ENCODE data around the gene PLEK2.
A peak's percentile ranks its signal among the peaks of the same experiment; 100 is the strongest.
"Not testable (repeated sequence)": the region's sequence is repeated elsewhere in the genome, so short reads cannot be mapped to it uniquely, and the experiment has no call there.

Gene PLEK2

DNA sequence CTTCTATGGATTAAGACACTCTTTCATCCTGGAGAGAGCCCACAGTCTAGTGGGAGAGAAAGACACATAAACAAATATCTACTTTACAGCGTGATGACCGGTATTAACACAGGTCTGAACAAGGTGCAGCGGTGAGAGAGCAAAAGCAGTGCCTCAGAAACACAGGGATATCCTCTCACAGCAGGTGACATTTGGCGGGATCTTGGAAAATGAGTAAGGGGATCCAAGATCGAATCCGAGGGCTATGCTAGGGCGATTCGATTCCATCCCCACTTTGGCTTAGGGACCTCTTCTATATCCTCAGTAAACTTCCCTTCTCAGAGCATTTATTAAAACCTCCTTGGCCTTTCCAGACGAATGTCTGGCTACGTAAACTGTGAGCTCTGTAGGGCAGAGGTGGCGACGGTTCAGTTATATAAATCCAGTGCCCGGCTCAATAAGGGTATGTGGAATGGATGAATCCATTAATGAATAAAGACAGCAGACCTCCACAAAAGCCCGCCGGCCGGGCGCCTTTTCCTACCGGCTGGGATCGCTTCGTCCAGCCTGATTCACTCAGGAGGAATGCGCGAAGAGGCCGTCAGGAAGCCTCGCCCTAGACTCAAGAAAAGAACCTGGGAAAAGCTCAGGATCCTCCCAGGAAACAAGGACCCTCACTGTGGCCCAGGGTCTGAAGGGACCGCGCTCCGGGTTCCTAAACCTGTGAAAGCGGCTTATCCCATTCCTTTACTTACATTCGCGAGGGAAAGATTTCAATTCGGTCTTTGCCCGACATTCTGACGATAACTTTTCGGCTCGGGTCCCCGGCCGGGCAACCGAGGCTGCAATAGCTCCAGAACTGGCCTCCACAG is 52.8 kb downstream of the PLEK2 start:
- TF ChIP-seq, protein P1, sequence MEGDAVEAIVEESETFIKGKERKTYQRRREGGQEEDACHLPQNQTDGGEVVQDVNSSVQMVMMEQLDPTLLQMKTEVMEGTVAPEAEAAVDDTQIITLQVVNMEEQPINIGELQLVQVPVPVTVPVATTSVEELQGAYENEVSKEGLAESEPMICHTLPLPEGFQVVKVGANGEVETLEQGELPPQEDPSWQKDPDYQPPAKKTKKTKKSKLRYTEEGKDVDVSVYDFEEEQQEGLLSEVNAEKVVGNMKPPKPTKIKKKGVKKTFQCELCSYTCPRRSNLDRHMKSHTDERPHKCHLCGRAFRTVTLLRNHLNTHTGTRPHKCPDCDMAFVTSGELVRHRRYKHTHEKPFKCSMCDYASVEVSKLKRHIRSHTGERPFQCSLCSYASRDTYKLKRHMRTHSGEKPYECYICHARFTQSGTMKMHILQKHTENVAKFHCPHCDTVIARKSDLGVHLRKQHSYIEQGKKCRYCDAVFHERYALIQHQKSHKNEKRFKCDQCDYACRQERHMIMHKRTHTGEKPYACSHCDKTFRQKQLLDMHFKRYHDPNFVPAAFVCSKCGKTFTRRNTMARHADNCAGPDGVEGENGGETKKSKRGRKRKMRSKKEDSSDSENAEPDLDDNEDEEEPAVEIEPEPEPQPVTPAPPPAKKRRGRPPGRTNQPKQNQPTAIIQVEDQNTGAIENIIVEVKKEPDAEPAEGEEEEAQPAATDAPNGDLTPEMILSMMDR (IDR thresholded peaks at IDR 0.05; ENCODE audit: low read depth, low read length, missing control alignments), result no peak
- no peak for DNase-seq (ENCODE audit: low read depth)
- peak overlapping the region; percentile 65 for H3K4me3 ChIP-seq (ENCODE audit: low read depth, low read length)
- in situ Hi-C loops (cut with HindIII; ENCODE audit: low sequenced_read_pairs), result no loop called here

DNA sequence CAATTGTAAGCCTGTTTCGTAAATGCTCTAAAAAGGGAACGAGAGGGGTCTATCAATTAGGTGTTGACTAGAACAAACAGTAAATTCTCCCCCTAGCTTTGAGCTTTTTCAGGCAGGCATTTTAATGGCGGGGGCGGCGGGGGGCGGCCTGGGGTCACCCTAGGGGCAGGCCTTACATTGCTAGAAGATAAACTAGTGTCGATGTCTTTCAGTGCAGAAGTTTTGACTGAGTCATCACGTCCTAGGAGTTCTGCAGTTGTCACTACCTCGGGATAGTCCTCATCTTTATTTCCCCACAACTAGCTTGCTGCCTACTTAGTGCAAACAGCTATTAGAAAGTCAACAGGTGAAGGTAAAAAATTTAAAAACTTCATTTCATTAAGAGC is 54.0 kb downstream of the PLEK2 start:
- TF ChIP-seq, protein P1 (IDR thresholded peaks at IDR 0.05; ENCODE audit: low read depth, low read length, missing control alignments), result no peak
- H3K4me3 ChIP-seq (ENCODE audit: low read depth, low read length), result peak overlapping the region; percentile 65
- no peak for DNase-seq (ENCODE audit: low read depth)
- in situ Hi-C loops (cut with HindIII; ENCODE audit: low sequenced_read_pairs), result no loop called here

DNA sequence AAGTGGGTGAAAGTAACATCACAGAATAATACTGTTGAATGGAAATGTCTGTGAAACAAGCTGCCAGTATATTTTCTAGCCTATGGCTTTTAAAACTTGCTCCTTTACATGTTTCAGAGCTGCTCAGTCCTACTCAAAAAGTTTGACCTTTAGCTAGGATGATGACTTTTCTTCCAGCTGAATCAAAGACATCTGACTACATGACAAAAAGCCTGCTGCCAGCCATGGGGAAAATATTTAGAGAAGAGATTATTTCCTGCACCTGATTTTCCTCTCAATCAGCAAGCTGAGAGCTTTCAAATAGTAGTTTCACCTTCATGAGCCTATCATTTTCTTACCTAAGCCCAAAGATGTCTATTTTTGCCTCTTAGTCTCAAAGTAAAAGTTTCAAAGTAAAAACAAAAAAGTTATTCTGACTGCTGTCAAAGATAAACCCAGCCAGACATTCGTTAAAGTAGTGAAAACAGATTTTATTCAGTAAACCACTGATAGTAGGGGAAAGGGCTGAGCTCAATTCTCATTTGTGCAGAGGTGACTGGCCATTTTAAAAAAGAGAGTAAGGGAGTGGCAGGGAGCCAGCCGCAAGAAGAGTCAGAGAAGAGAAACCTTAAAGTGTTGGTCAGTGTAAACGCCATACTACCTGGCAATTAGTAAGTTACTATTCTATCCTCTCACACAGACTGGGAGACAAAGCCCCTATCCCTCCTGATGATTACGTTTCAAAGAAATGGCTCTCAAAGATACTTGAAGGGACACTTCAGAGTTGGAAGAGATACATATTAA is 54.6 kb downstream of the PLEK2 start:
- TF ChIP-seq, protein P1 (IDR thresholded peaks at IDR 0.05; ENCODE audit: low read depth, low read length, missing control alignments), result no peak
- peak overlapping the region; percentile 65 for H3K4me3 ChIP-seq (ENCODE audit: low read depth, low read length)
- no peak for DNase-seq (ENCODE audit: low read depth)
- in situ Hi-C loops (cut with HindIII; ENCODE audit: low sequenced_read_pairs), result no loop called here

DNA sequence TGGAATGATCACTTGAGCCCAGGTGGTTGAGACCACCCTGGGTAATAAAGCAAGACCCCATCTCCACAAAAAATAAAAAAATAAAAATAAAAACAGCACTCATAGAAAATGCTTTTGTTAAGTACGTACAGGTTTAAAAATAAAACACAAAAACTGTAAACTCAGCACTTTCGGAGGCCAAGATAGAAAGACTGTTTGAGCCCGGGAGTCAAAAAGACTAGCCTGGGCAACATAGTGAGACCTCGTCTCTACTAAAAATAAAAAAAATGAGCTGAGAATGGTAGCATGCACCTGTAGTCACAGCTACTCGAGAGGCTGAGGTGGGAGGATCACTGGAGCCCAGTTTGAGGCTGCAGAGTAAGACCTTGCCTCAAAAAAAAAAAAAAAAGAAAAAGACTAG is 59.9 kb downstream of the PLEK2 start:
- TF ChIP-seq, protein P1 (IDR thresholded peaks at IDR 0.05; ENCODE audit: low read depth, low read length, missing control alignments), result no peak
- in situ Hi-C loops (cut with HindIII; ENCODE audit: low sequenced_read_pairs), result no loop called here
- no peak overlapping the region for H3K4me3 ChIP-seq (ENCODE audit: low read depth, low read length)
- DNase-seq (ENCODE audit: low read depth), result no peak

DNA sequence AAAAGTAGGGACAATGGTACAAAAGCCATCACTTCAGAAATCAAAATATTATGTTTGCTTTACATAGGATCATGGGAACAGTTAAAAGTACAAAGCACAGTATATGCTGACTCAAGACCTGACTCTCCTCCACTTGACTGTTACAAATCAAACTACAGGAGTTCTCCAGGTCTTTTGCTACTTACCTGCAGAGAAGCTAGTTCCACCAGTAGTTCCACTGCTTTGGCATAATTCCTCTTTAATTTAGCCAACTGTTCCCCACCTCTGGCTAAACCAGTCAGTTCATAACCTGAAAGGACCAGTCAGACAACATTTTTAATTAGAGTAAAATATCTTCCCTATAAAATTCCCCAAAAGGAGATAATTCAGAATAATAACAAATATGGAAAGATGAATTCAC is 66.4 kb downstream of the PLEK2 start:
- no peak overlapping the region for H3K4me3 ChIP-seq (ENCODE audit: low read depth, low read length)
- DNase-seq (ENCODE audit: low read depth), result no peak
- in situ Hi-C loops (cut with HindIII; ENCODE audit: low sequenced_read_pairs), result no loop called here
- TF ChIP-seq, protein P1 (IDR thresholded peaks at IDR 0.05; ENCODE audit: low read depth, low read length, missing control alignments), result no peak

DNA sequence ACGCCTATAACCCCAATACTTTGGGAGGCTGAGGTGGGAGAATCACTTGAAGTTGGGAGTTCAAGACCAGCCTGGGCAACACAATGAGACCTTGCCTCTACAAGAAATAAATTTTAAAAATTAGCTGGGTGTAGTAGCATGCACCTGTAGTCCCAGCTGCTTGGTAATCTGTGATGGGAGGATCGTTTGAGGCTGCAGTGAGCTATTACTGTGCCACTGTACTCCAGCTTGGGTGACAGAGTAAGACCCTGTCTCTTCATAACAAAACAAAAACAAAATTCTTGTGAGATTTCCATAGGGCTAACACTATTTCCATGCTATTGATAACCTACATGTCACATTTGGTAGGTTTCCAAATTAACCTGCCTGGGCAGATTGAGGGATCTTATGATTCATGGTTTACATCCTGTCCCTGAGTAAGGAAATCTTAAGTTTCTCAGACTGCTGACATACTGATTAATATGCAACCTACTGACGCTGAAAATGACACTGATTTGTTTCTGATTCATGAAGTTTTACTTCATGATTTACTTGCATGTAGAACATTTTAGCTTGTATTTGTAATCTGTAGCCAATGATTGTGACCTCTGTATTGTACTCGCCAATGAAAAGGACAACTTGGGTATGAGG is 68.2 kb downstream of the PLEK2 start:
- DNase-seq (ENCODE audit: low read depth), result no peak
- H3K4me3 ChIP-seq (ENCODE audit: low read depth, low read length), result no peak overlapping the region
- TF ChIP-seq, protein P1 (IDR thresholded peaks at IDR 0.05; ENCODE audit: low read depth, low read length, missing control alignments), result no peak
- in situ Hi-C loops (cut with HindIII; ENCODE audit: low sequenced_read_pairs), result no loop called here

DNA sequence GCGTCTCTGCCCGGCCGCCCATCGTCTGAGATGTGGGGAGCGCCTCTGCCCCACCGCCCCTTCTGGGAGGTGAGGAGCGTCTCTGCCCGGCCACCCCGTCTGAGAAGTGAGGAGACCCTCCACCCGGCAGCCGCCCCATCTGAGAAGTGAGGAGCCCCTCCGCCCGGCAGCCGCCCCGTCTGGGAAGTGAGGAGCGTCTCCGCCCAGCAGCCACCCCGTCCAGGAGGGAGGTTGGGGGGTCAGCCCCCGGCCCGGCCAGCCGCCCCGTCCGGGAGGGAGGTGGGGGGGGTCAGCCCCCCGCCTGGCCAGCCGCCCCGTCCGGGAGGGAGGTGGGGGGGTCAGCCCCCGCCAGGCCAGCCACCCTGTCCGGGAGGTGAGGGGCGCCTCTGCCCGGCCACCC is 70.7 kb downstream of the PLEK2 start:
- not testable (repeated sequence) for DNase-seq (ENCODE audit: low read depth)

More for the DNA sequence above, 70.7 kb downstream of the PLEK2 start:
- H3K4me3 ChIP-seq (ENCODE audit: low read depth, low read length); in situ Hi-C loops (cut with HindIII; ENCODE audit: low sequenced_read_pairs): not testable (repeated sequence)

Data from astrocyte of the cerebellum (primary cell).